Hepatocyte (in vitro differentiated cells): ENCODE measurements around the gene DGKA. TPM values are rescaled to one million over a fixed set of nuclear protein-coding genes. Genes with fewer than 3 reads are reported as not detected.

Source experiments
- DNase-seq: peaks from one replicate; pipeline ENCODE4 v3.0.0-alpha.2; 2016; ENCODE audit warnings: low spot score
- H2AFZ ChIP-seq: fragments of 200-600 bp; sonication (generic); 2 replicates; pipeline ENCODE4 v1.6.0; 2016; ENCODE audit warnings: antibody characterized with exemption, mild to moderate bottlenecking
- H3K27ac ChIP-seq: fragments of 200-600 bp; sonication (generic); 2 replicates; pipeline ENCODE4 v1.5.1; 2016; ENCODE audit warnings: mild to moderate bottlenecking
- H3K27me3 ChIP-seq: fragments of 200-600 bp; sonication (generic); 2 replicates; pipeline ENCODE4 v1.6.1; 2016
- H3K36me3 ChIP-seq: fragments of 200-600 bp; sonication (generic); replicated peaks from 2 replicates; pipeline ENCODE4 v1.5.1; 2016; ENCODE audit warnings: low read depth; ENCODE audit not compliant: insufficient read depth
- H3K4me1 ChIP-seq: fragments of 200-600 bp; sonication (generic); 2 replicates; pipeline ENCODE4 v1.5.1; 2016; ENCODE audit warnings: mild to moderate bottlenecking, moderate library complexity; ENCODE audit not compliant: insufficient read depth
- H3K4me2 ChIP-seq: fragments of 200-600 bp; sonication (generic); 2 replicates; pipeline ENCODE4 v1.6.0; 2016
- H3K4me3 ChIP-seq: fragments of 200-600 bp; sonication (generic); 2 replicates; pipeline ENCODE4 v1.5.1; 2016; ENCODE audit warnings: mild to moderate bottlenecking
- H3K79me2 ChIP-seq: fragments of 200-600 bp; sonication (generic); 2 replicates; pipeline ENCODE4 v1.6.0; 2017; ENCODE audit warnings: mild to moderate bottlenecking
- H3K9me2 ChIP-seq: fragments of 200-600 bp; sonication (generic); replicated peaks from 2 replicates; pipeline ENCODE4 v1.6.0; 2017; ENCODE audit warnings: mild to moderate bottlenecking; ENCODE audit not compliant: insufficient read depth
- H3K9me3 ChIP-seq: fragments of 200-600 bp; sonication (generic); 2 replicates; pipeline ENCODE4 v1.5.1; 2016; ENCODE audit warnings: low read depth, mild to moderate bottlenecking
- H4K20me1 ChIP-seq: fragments of 200-600 bp; sonication (generic); 2 replicates; pipeline ENCODE4 v1.6.0; 2016; ENCODE audit warnings: mild to moderate bottlenecking; ENCODE audit not compliant: insufficient read depth, poor library complexity, severe bottlenecking
- CTCF ChIP-seq: fragments of 200-600 bp; sonication (generic); IDR thresholded peaks from 2 replicates; pipeline ENCODE4 v1.5.1; 2016; ENCODE audit warnings: antibody characterized with exemption, mild to moderate bottlenecking; ENCODE audit not compliant: poor library complexity
- EZH2 ChIP-seq: fragments of 200-600 bp; sonication (generic); IDR thresholded peaks from 2 replicates; pipeline ENCODE4 v1.6.1; 2016; ENCODE audit warnings: antibody characterized with exemption, mild to moderate bottlenecking, borderline replicate concordance
- EZH2phosphoT487 ChIP-seq: fragments of 200-600 bp; sonication (generic); IDR thresholded peaks from one replicate; pipeline ENCODE4 v1.6.1; 2018; ENCODE audit warnings: antibody characterized with exemption, mild to moderate bottlenecking, low read depth, moderate library complexity; ENCODE audit not compliant: unreplicated experiment, severe bottlenecking
- WGBS: methylation state at CpG from one replicate; pipeline ENCODE4 v1.1.6; 2016; ENCODE audit warnings: low lambda C conversion rate; ENCODE audit errors: missing lambda C conversion rate; 5-methylcytosine and 5-hydroxymethylcytosine counted together
- polyA plus RNA-seq: library from polyadenylated mRNA; unstranded; fragments of >200 nt; fragmentation: Nextera tagmentation; extraction: Ambion mirVana; gene quantifications from 2 replicates; pipeline ENCODE4 v1.2.1, GENCODE V29; 2016
- total RNA-seq: library from RNA; depleted of rRNA; stranded (reverse); fragments of >200 nt; gene quantifications from 2 replicates; pipeline ENCODE4 v1.2.3, GENCODE V29; 2014

Gene DGKA
- total and polyA plus RNA-seq, 2 experiments from 2014 or later: 25.3 to 25.9 TPM

- no peaks in the 10 kb centered on the region for H3K9me3 ChIP-seq
- no peak for DNase-seq
- WGBS: 84% methylated on average over 1 of the region's 1 CpG
- H2AFZ ChIP-seq: no peak overlapping the region
- no peaks in the 10 kb centered on the region for H3K36me3 ChIP-seq
- no peak overlapping the region for H3K27ac ChIP-seq
- TF ChIP-seq EZH2phosphoT487 (no peak), CTCF (no peak)
- H3K79me2 ChIP-seq: no peaks in the 10 kb centered on the region
- no peaks in the 10 kb centered on the region for H3K4me1 ChIP-seq
- H3K27me3 ChIP-seq: no peaks in the 10 kb centered on the region
- H3K4me2 ChIP-seq: no peak overlapping the region
- no peaks in the 10 kb centered on the region for H3K9me2 ChIP-seq
- no peaks in the 10 kb centered on the region for H4K20me1 ChIP-seq
- no peak overlapping the region for H3K4me3 ChIP-seq
These were observed 11.7 kb downstream of the DGKA start for GRCh38 chr12:55942577-55943136.

- H3K36me3 ChIP-seq: no peaks in the 10 kb centered on the region
- TF ChIP-seq EZH2 (no peak), EZH2phosphoT487 (no peak), CTCF (no peak)
These were observed 15.6 kb downstream of the DGKA start for GRCh38 chr12:55946553-55946952.

GRCh38 chr12:55955344-55955743, 24.4 kb downstream of the DGKA start:
- H4K20me1 ChIP-seq: no peaks in the 10 kb centered on the region
- H3K4me3 ChIP-seq: no peak overlapping the region
- H3K9me2 ChIP-seq: no peaks in the 10 kb centered on the region
- TF ChIP-seq EZH2 (no peak), CTCF (no peak), EZH2phosphoT487 (no peak)
- no peak overlapping the region for H2AFZ ChIP-seq
- no peaks in the 10 kb centered on the region for H3K79me2 ChIP-seq
- H3K4me1 ChIP-seq: peaks cover 18% of the 10 kb centered on the region
- no peak overlapping the region for H3K4me2 ChIP-seq
- 88% methylated on average over 4 of the region's 4 CpGs for WGBS
- DNase-seq: no peak
- no peaks in the 10 kb centered on the region for H3K36me3 ChIP-seq
- no peaks in the 10 kb centered on the region for H3K27me3 ChIP-seq
- H3K9me3 ChIP-seq: no peaks in the 10 kb centered on the region
- H3K27ac ChIP-seq: peak overlapping the region; percentile 16

More at GRCh38 chr12:55946553-55946952, 15.6 kb downstream of the DGKA start:
- Histone ChIP-seq H3K4me2 (no peak overlapping the region), H3K27ac (no peak overlapping the region), H3K9me3 (no peaks in the 10 kb centered on the region), H3K79me2 (no peaks in the 10 kb centered on the region), H3K4me3 (no peak overlapping the region), H3K9me2 (no peaks in the 10 kb centered on the region), H3K4me1 (no peaks in the 10 kb centered on the region), H4K20me1 (no peaks in the 10 kb centered on the region), H3K27me3 (no peaks in the 10 kb centered on the region), H2AFZ (no peak overlapping the region)
- WGBS: 95% methylated on average over 6 of the region's 6 CpGs
- DNase-seq: no peak
